MM.1S (cell line): Measurements from ENCODE around the gene GAL3ST1.

Source experiments
- CTCF ChIP-seq: fragments of 300-600 bp; sonication (generic); IDR thresholded peaks from 2 replicates; pipeline ENCODE4 v1.5.1; 2016; ENCODE audit warnings: antibody characterized with exemption, low read length, mixed read lengths
- EZH2 ChIP-seq: fragments of 300-600 bp; sonication (generic); optimal IDR thresholded peaks from 2 replicates; pipeline ENCODE3; 2017; ENCODE audit warnings: low read depth, mild to moderate bottlenecking, antibody characterized with exemption, low read length, mixed read lengths

GRCh38 chr22:30591191-30591587 lies 16.7 kb upstream of the GAL3ST1 start:
- TF ChIP-seq CTCF (no peak), EZH2 (no peak)
